A673 (cell line): Measurements from ENCODE around the gene SCAMP3. TPM values are rescaled to one million over a fixed set of nuclear protein-coding genes. Genes with fewer than 3 reads are reported as not detected.
"Not testable (repeated sequence)": the region's sequence is repeated elsewhere in the genome, so short reads cannot be mapped to it uniquely, and the experiment has no call there.

Source experiments
- BruUV-seq: library from RNA; stranded (reverse); fragments of 400-500 nt; replicated peaks from 2 replicates; lab custom pipeline; 2021; lab: Mats Ljungman, UMichigan
- CTCF ChIA-PET: fragments of 300-600 bp; sonication (Branson Sonifier 250); formaldehyde crosslinking; loops from one replicate; lab custom pipeline; 2022; ENCODE audit warnings: antibody characterized with exemption; lab: Charles Lee
- POLR2A ChIA-PET: fragments of 300-600 bp; sonication (Branson Sonifier 250); formaldehyde crosslinking; loops from one replicate; lab custom pipeline; 2022; ENCODE audit warnings: antibody characterized with exemption; ENCODE audit not compliant: low non-redundant PET; lab: Charles Lee
- DNase-seq: peaks from one replicate; pipeline ENCODE4 v3.0.0-alpha.2; 2015; ENCODE audit warnings: low spot score
- H3K27ac ChIP-seq: fragments of 200-600 bp; sonication (generic); 2 replicates; pipeline ENCODE4 v1.5.1; 2016; ENCODE audit warnings: mixed run types, low read depth, mild to moderate bottlenecking, mixed read lengths, antibody characterized with exemption, low read length; ENCODE audit not compliant: poor library complexity, severe bottlenecking
- H3K27me3 ChIP-seq: fragments of 200-600 bp; sonication (generic); replicated peaks from 2 replicates; pipeline ENCODE4 v1.6.1; 2017; ENCODE audit warnings: mixed run types, low read depth, mild to moderate bottlenecking, mixed read lengths, antibody characterized with exemption, low read length; ENCODE audit not compliant: insufficient read depth, poor library complexity
- H3K36me3 ChIP-seq: fragments of 200-600 bp; sonication (generic); 2 replicates; pipeline ENCODE4 v1.6.1; 2016; ENCODE audit warnings: mixed run types, mild to moderate bottlenecking, mixed read lengths, antibody characterized with exemption, low read length; ENCODE audit not compliant: insufficient read depth, poor library complexity, severe bottlenecking
- H3K4me1 ChIP-seq: fragments of 200-600 bp; sonication (generic); 2 replicates; pipeline ENCODE4 v1.6.1; 2017; ENCODE audit warnings: mixed run types, mild to moderate bottlenecking, mixed read lengths, antibody characterized with exemption, low read length; ENCODE audit not compliant: insufficient read depth, poor library complexity, severe bottlenecking
- H3K4me3 ChIP-seq: fragments of 200-600 bp; sonication (generic); 2 replicates; pipeline ENCODE4 v1.5.1; 2016; ENCODE audit warnings: low read depth, mixed run types, mild to moderate bottlenecking, mixed read lengths, low read length; ENCODE audit not compliant: poor library complexity, severe bottlenecking
- H3K9me3 ChIP-seq: fragments of 200-600 bp; sonication (generic); 2 replicates; pipeline ENCODE4 v1.6.1; 2016; ENCODE audit warnings: mixed run types, low read depth, mild to moderate bottlenecking, mixed read lengths, antibody characterized with exemption, low read length; ENCODE audit not compliant: poor library complexity, severe bottlenecking
- EZH2 ChIP-seq: fragments of 200-600 bp; sonication (generic); IDR thresholded peaks from 2 replicates; pipeline ENCODE4 v1.6.1; 2017; ENCODE audit warnings: borderline replicate concordance, low read depth, mild to moderate bottlenecking, mixed read lengths, antibody characterized with exemption, low read length; ENCODE audit not compliant: poor library complexity, severe bottlenecking
- intact Hi-C: fragments of 100-400 bp; cut with micrococcal nuclease; formaldehyde crosslinking; loops from one replicate; pipeline ENCODE4 v1.10.0; 2022; ENCODE audit not compliant: unreplicated experiment
- total RNA-seq: library from RNA; stranded (reverse); gene quantifications from 2 replicates; pipeline ENCODE4 v1.2.3, GENCODE V29; 2021
- TF ChIP-seq, protein P1 (sequence below): fragments of 300-800, 200-600 bp; sonication (generic); conservative IDR thresholded peaks from 2 replicates; pipeline ENCODE4 v1.5.1; 2017; ENCODE audit warnings: low read depth, mild to moderate bottlenecking, antibody characterized with exemption, low read length, moderate library complexity, mixed read lengths

SCAMP3 gene
- total RNA-seq, 1 experiment from 2014 or later, result 115 TPM

DNA sequence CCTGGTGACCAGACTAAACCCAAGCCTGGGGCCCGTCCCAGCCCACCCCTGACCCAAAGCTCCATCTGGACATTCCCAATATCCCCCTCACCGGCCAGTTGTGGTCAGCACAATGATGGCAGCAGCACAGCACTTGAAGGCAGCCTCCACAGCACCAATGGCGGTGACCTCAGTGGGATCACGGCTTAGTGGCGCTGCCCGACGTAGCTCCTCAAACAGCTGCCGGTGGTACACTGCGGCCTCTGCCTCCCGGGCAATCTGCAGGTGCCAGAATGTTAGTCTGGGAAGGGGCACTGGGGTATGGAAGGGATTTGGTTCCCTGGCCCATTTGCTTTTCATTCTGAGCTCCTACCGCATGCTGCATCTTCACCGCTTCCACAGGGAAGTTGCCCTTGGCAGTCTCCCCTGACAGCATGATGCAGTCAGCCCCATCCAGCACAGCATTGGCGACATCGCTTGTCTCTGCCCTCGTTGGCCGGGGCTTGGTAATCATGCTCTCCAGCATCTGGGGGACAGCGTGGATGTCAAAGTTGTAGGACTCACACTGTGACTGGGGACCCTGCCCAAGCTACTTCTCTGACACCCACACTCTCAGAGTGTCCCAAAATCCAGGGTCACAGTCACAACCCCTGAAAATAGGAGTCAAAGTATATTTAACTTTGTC lies 31.1 kb upstream of the SCAMP3 start:
- H3K36me3 ChIP-seq, result no peaks in the 10 kb centered on the region
- no peaks in the 10 kb centered on the region for H3K9me3 ChIP-seq
- no peak for TF ChIP-seq EZH2
- TF ChIP-seq, protein P1, sequence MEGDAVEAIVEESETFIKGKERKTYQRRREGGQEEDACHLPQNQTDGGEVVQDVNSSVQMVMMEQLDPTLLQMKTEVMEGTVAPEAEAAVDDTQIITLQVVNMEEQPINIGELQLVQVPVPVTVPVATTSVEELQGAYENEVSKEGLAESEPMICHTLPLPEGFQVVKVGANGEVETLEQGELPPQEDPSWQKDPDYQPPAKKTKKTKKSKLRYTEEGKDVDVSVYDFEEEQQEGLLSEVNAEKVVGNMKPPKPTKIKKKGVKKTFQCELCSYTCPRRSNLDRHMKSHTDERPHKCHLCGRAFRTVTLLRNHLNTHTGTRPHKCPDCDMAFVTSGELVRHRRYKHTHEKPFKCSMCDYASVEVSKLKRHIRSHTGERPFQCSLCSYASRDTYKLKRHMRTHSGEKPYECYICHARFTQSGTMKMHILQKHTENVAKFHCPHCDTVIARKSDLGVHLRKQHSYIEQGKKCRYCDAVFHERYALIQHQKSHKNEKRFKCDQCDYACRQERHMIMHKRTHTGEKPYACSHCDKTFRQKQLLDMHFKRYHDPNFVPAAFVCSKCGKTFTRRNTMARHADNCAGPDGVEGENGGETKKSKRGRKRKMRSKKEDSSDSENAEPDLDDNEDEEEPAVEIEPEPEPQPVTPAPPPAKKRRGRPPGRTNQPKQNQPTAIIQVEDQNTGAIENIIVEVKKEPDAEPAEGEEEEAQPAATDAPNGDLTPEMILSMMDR, result no peak
- intact Hi-C loops, result no loop called here
- H3K27ac ChIP-seq, result no peak overlapping the region
- no peaks in the 10 kb centered on the region for H3K4me1 ChIP-seq
- CTCF ChIA-PET, result no interaction called here
- H3K4me3 ChIP-seq, result no peak overlapping the region
- H3K27me3 ChIP-seq, result peaks cover 22% of the 10 kb centered on the region
- POLR2A ChIA-PET, result no interaction called here
- no TSS peak for BruUV-seq
- DNase-seq, result no peak

DNA sequence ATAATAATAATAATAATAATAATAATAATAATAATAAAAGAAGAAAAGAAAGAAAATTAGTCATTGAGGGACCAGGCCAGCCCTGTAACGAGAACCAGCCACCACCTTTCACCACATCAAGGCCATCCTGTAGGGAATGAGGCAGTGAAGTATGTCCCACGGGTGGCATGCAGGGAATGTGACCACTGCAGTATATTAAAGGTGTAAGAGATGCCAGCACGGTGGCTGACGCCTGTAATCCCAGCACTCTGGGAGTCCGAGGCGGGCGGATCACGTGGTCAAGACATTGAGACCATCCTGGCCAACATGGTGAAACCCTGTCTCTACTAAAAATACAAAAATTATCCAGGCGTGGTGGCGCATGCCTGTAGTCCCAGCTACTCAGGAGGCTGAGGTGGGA lies 28.8 kb upstream of the SCAMP3 start:
- intact Hi-C loops, DNase-seq, H3K9me3 ChIP-seq, CTCF ChIA-PET, POLR2A ChIA-PET, H3K36me3 ChIP-seq, H3K27ac ChIP-seq, H3K4me1 ChIP-seq, H3K4me3 ChIP-seq, BruUV-seq: not testable (repeated sequence)
- peaks cover 21% of the 10 kb centered on the region for H3K27me3 ChIP-seq

DNA sequence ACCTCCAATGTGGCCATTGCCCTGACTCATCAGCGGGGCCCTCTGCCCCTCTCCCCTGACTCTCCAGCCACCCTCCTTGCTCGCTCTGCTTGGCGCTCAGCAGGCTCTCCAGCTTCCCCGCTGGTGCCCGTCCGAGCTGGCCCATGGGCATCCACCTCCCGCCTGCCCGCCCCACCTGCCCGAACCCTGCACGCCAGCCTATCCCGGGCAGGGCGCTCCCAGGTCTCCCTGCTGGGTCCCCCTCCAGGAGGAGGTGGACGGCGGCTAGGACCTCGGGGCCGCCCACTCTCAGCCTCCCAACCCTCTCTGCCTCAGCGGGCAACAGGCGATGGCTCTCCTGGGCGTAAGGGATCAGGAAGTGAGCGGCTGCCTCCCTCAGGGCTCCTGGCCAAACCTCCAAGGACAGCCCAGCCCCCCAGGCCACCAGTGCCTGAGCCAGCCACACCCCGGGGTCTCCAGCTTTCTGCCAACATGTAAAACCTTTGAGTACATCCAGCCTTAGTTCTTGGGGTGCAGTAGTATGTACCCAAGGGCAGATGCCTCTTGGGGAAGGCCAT lies 25.9 kb upstream of the SCAMP3 start:
- ChIA-PET POLR2A (no interaction called here), CTCF (no interaction called here)
- Histone ChIP-seq H3K27me3 (no peaks in the 10 kb centered on the region), H3K4me3 (no peak overlapping the region), H3K36me3 (no peaks in the 10 kb centered on the region), H3K4me1 (no peaks in the 10 kb centered on the region), H3K9me3 (no peaks in the 10 kb centered on the region), H3K27ac (no peak overlapping the region)
- TF ChIP-seq, protein P1, result no peak
- TF ChIP-seq EZH2, result no peak
- no peak for DNase-seq
- BruUV-seq, result no TSS peak
- intact Hi-C loops, result no loop called here

DNA sequence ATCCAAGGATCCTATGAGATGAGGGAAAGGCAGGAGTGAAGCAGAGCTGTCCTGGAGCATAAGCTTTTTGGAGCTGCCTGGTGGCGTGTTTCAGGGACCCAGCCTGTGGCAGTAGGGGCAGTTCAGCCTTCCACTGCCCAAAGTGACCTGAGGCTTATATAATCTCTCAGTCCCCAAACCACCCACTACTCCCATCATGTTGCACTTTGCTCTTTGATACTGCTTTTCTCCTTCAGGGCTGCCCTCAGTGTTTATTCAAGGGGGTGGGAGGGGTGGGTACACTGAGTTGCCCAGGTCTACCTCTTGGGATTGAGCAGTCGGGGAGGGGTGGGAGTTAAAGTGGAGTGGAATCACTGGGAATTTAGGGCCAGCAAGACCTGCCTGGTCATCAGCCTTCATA lies 24.4 kb upstream of the SCAMP3 start:
- TF ChIP-seq, protein P1, result no peak
- no peak for TF ChIP-seq EZH2
- no peaks in the 10 kb centered on the region for H3K36me3 ChIP-seq
- no peaks in the 10 kb centered on the region for H3K27me3 ChIP-seq
- no peak overlapping the region for H3K27ac ChIP-seq
- CTCF ChIA-PET, result no interaction called here
- no TSS peak for BruUV-seq
- H3K4me1 ChIP-seq, result no peaks in the 10 kb centered on the region
- H3K9me3 ChIP-seq, result no peaks in the 10 kb centered on the region
- POLR2A ChIA-PET, result no interaction called here
- DNase-seq, result no peak
- intact Hi-C loops, result no loop called here
- H3K4me3 ChIP-seq, result no peak overlapping the region
